T-cell (primary cell): Measurements from ENCODE around the gene ATP5MG. TPM values are rescaled to one million over a fixed set of nuclear protein-coding genes. Genes with fewer than 3 reads are reported as not detected.

Experiments
- ATAC-seq, 4 experiments: fragments of 200-7000 bp in 3 of 4; fragments of 150-1000 bp in 1 of 4; cut with Tn5 transposase; replicated peaks in 1 of 4; 1 replicate in 3 of 4; 2 replicates in 1 of 4; pipeline ENCODE4 v1.10.0; 2021; ENCODE audit warnings: moderate library complexity in 3 of 4, mild to moderate bottlenecking in 2 of 4, moderate number of reproducible peaks in 1 of 4
- CTCF ChIA-PET, 2 donors: fragments of 300-600 bp; sonication (Branson Sonifier 250); formaldehyde crosslinking; loops; one replicate each; lab custom pipeline; 2022; ENCODE audit warnings: antibody characterized with exemption in 2 of 2; lab: Charles Lee
- POLR2A ChIA-PET, 2 donors: fragments of 300-600 bp; sonication (Branson Sonifier 250); formaldehyde crosslinking; loops; one replicate each; lab custom pipeline; 2022; ENCODE audit warnings: antibody characterized with exemption in 2 of 2; lab: Charles Lee
- DNase-seq, 35 experiments: peaks; one replicate each; pipeline versions ENCODE4 v3.0.0 to v3.0.0-alpha.2; 2013 to 2023
- H3K27ac ChIP-seq: one replicate; pipeline ENCODE4 v1.5.1; 2013; ENCODE audit warnings: low read length
- H3K27me3 ChIP-seq, 2 experiments: replicated peaks in 1 of 2; 1 replicate in 1 of 2; 2 replicates in 1 of 2; pipeline versions ENCODE4 v1.6.1 to v1.7.0; 2013; ENCODE audit warnings: low read length in 1 of 2, mixed read lengths in 1 of 2; ENCODE audit not compliant: control insufficient read depth in 2 of 2, insufficient read depth in 2 of 2; ENCODE audit errors: extremely low read depth in 1 of 2
- H3K36me3 ChIP-seq, 2 donors: 1 replicate in 1 of 2; 2 replicates in 1 of 2; pipeline versions ENCODE4 v1.6.1 to v1.7.0; 2013; ENCODE audit warnings: low read length in 1 of 2; ENCODE audit not compliant: control insufficient read depth in 2 of 2, insufficient read depth in 1 of 2; ENCODE audit errors: extremely low read depth in 1 of 2
- H3K4me1 ChIP-seq, 2 experiments: 1 replicate in 1 of 2; 2 replicates in 1 of 2; pipeline versions ENCODE4 v1.6.1 to v1.7.0; 2013; ENCODE audit warnings: low read length in 2 of 2, mixed read lengths in 1 of 2; ENCODE audit not compliant: insufficient read depth in 2 of 2, control insufficient read depth in 1 of 2; ENCODE audit errors: extremely low read depth in 1 of 2
- H3K4me3 ChIP-seq, 2 donors: 1 replicate in 1 of 2; 2 replicates in 1 of 2; pipeline versions ENCODE4 v1.5.1 to v1.7.0; 2013; ENCODE audit warnings: mild to moderate bottlenecking in 2 of 2, low read length in 1 of 2, moderate library complexity in 1 of 2; ENCODE audit not compliant: control insufficient read depth in 1 of 2; ENCODE audit errors: extremely low read depth in 1 of 2
- H3K9me3 ChIP-seq: 2 replicates; pipeline ENCODE4 v1.7.0; 2013
- H3K27ac Mint-ChIP-seq, 2 donors: one replicate each; pipeline ENCODE4 v1.8.0; 2020 to 2021; ENCODE audit warnings: mild to moderate bottlenecking in 2 of 2, mixed read lengths in 2 of 2
- H3K27me3 Mint-ChIP-seq, 2 donors: one replicate each; pipeline ENCODE4 v1.8.0; 2021 to 2022; ENCODE audit warnings: mixed read lengths in 2 of 2
- H3K36me3 Mint-ChIP-seq: one replicate; pipeline ENCODE4 v1.8.0; 2021; ENCODE audit warnings: mixed read lengths
- H3K4me1 Mint-ChIP-seq, 3 donors: one replicate each; pipeline ENCODE4 v1.8.0; 2020 to 2022; ENCODE audit warnings: mixed read lengths in 3 of 3, mild to moderate bottlenecking in 1 of 3
- H3K4me3 Mint-ChIP-seq, 3 donors: one replicate each; pipeline ENCODE4 v1.8.0; 2020 to 2022; ENCODE audit warnings: mild to moderate bottlenecking in 3 of 3, mixed read lengths in 3 of 3, moderate library complexity in 3 of 3
- H3K9me3 Mint-ChIP-seq, 3 donors: one replicate each; pipeline ENCODE4 v1.8.0; 2020 to 2022; ENCODE audit warnings: mixed read lengths in 3 of 3
- WGBS: methylation state at CpG from one replicate; pipeline ENCODE4 v1.1.5; 2013; ENCODE audit warnings: missing lambda C conversion rate; ENCODE audit not compliant: insufficient coverage; 5-methylcytosine and 5-hydroxymethylcytosine counted together
- total RNA-seq, 35 experiments: library from RNA in 6 of 35; stranded (reverse) in 6 of 35; fragments of 120-200 nt in 1 of 35; gene quantifications; one replicate each; pipeline versions ENCODE4 v1.2.1 to v1.2.4 and lab custom pipeline; 2013 to 2026

Gene ATP5MG
- total RNA-seq, 5 donors from 2014 or later (not counting 1 experiment from before 2014, with no cell fraction given) = 140 to 188 (median 172) TPM

DNA sequence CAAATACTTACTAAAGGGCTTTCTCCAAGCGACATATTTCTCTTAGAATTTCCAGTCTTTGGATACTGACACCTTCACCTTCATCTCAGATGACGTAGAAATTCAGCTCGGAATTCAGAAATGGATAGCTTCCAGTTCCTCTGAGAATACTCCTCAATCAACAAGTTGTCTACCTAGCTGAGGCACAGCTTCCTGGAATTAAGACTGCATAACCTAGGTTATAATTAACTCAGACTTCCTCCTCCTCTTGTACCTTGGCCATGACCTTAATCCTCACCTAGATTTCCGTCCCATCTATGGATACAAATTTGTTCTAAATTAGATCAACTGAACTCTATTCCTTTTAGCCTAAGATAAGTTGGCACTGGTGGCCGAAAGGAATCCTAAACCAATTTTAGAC is 17.4 kb downstream of the ATP5MG start:
- H3K4me3 Mint-ChIP-seq = no peak overlapping the region
- Histone ChIP-seq H3K27me3 (no peaks in the 10 kb centered on the region), H3K27ac (no peak overlapping the region), H3K4me3 (no peak overlapping the region), H3K36me3 (peaks cover 0 to 2% of the 10 kb centered on the region in 2 donors), H3K4me1 (no peaks in the 10 kb centered on the region), H3K9me3 (no peaks in the 10 kb centered on the region)
- no peaks in the 10 kb centered on the region for H3K4me1 Mint-ChIP-seq
- WGBS = 93% methylated on average over 3 of the region's 5 CpGs
- H3K36me3 Mint-ChIP-seq = peaks cover 3% of the 10 kb centered on the region
- no peaks in the 10 kb centered on the region for H3K27me3 Mint-ChIP-seq
- DNase-seq (no peak), ATAC-seq (no peak)
- no peak overlapping the region for H3K27ac Mint-ChIP-seq
- ChIA-PET CTCF (no interaction called here), POLR2A (interaction anchor here in 1 of 2 donors (0.6 kb wide), 1 partner anchor 13 kb away, joined by 3 read pairs; no protein-coding TSS in a partner anchor)
- H3K9me3 Mint-ChIP-seq = no peaks in the 10 kb centered on the region

DNA sequence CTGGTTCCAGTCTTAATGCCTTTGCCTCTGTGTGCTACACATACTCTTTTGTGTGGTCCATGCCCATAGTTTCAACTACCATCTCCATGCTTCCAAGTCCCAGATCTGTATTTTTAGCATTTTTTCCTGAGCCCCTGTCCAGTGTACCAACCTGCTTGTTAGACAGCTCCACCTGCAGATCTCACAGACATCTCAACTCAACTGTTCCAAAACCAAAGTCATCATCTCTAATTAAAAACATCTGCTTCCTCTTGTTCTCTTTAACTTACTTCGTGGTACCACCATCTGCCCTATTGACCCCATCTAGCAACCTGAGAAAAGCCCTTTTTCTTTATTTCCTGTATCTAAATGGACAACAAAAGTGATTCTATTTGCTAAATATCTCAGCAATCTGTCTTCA is 26.3 kb downstream of the ATP5MG start:
- ChIA-PET CTCF (interaction anchor here in 1 of 2 donors (0.6 kb wide), 1 partner anchor 1126 kb away, joined by 4 read pairs; no protein-coding TSS in a partner anchor), POLR2A (no interaction called here)
- no peak overlapping the region for H3K4me3 ChIP-seq

DNA sequence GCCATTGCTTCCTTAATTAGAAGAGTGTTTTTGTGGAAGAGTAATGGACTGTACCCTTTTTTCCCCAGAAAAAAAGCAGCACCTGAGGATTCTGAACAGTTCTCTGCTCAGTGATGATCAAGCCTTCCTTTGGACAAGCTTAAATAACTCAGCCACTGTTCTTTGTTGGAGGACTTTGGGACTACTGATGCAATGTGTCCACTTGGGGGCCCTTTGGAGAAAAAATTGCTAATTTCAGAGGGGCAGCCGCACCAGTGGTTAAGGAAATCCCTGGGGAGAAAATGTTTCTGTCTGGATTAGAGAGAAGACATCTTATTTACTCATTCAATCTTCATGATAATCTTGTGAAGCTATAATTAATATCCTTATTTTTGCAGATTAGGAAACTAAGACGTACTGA is 29.6 kb downstream of the ATP5MG start:
- peaks cover 8 to 11% (median 9%) of the 10 kb centered on the region in 3 donors for H3K4me1 Mint-ChIP-seq
- no peak overlapping the region for H3K27ac ChIP-seq
- H3K27ac Mint-ChIP-seq = no peak overlapping the region
- H3K27me3 Mint-ChIP-seq = no peaks in the 10 kb centered on the region
- ATAC-seq (no peak), DNase-seq (no peak)
- ChIA-PET CTCF (interaction anchor here in 1 of 2 donors (0.6 kb wide), 1 partner anchor 522 kb away, joined by 6 read pairs; no protein-coding TSS in a partner anchor), POLR2A (interaction anchor here (0.5 to 0.6 kb wide), 2 partner anchors 21 to 562 kb away, joined by 4 to 11 read pairs; no protein-coding TSS in a partner anchor)
- H3K4me1 ChIP-seq = peaks cover 6 to 15% of the 10 kb centered on the region in 2 experiments
- no peaks in the 10 kb centered on the region for H3K36me3 Mint-ChIP-seq
- H3K4me3 ChIP-seq = no peak overlapping the region
- no peaks in the 10 kb centered on the region for H3K9me3 Mint-ChIP-seq
- no peaks in the 10 kb centered on the region for H3K9me3 ChIP-seq
- WGBS = no CpG with 5 or more reads among the region's 2 CpGs
- no peak overlapping the region for H3K4me3 Mint-ChIP-seq
- H3K36me3 ChIP-seq = no peaks in the 10 kb centered on the region
- no peaks in the 10 kb centered on the region for H3K27me3 ChIP-seq

More for the DNA sequence above, 26.3 kb downstream of the ATP5MG start:
- no peaks in the 10 kb centered on the region for H3K9me3 ChIP-seq
- Mint-ChIP-seq H3K36me3 (no peaks in the 10 kb centered on the region), H3K4me3 (no peak overlapping the region), H3K9me3 (no peaks in the 10 kb centered on the region), H3K4me1 (no peaks in the 10 kb centered on the region), H3K27me3 (no peaks in the 10 kb centered on the region), H3K27ac (no peak overlapping the region)
- no peaks in the 10 kb centered on the region for H3K36me3 ChIP-seq
- no peak overlapping the region for H3K27ac ChIP-seq
- ATAC-seq (no peak), DNase-seq (no peak)
- WGBS = 33% methylated on average over 1 of the region's 1 CpG
- H3K27me3 ChIP-seq = no peaks in the 10 kb centered on the region
- no peaks in the 10 kb centered on the region for H3K4me1 ChIP-seq

DNA sequence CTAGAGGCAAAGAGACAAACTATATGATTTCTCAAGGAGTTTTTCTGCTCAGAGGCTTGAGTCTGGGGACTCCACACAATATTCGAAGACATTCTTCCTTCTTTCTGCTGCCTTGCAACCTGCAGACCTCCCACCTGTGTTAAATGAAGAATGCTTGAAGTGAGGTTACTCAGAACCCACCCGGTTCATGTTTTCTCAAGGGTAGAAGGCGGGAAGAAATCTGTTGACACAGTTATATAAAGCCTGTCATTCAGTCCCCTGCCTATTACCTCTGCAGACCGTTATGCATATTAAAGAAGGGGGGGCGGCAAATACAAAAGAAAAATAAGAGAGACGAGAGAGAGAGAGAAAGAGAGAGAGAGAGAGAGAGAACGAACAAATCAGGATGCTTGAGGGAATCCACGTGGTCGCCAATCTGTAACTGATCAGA is 32.7 kb downstream of the ATP5MG start:
- no peak for ATAC-seq
- no peaks in the 10 kb centered on the region for H3K27me3 ChIP-seq
- Mint-ChIP-seq H3K27ac (peak overlapping the region; percentile 93 to 95), H3K27me3 (no peaks in the 10 kb centered on the region), H3K4me3 (peak overlapping the region; percentile 91 to 92 (median 92)), H3K4me1 (peaks cover 16 to 27% (median 17%) of the 10 kb centered on the region in 3 donors), H3K9me3 (no peaks in the 10 kb centered on the region), H3K36me3 (no peaks in the 10 kb centered on the region)
- no peaks in the 10 kb centered on the region for H3K9me3 ChIP-seq
- H3K4me1 ChIP-seq = peaks cover 15 to 29% of the 10 kb centered on the region in 2 experiments
- no CpG with 5 or more reads among the region's 9 CpGs for WGBS
- ChIA-PET POLR2A (interaction anchor here in 1 of 2 donors (0.6 kb wide), 2 partner anchors 34 to 35 kb away, joined by 3 read pairs; no protein-coding TSS in a partner anchor), CTCF (interaction anchor here in 1 of 2 donors (0.7 kb wide), 1 partner anchor 54 kb away, joined by 3 read pairs; no protein-coding TSS in a partner anchor)
- peak in 5 of 35 experiments; percentile 18 to 73 (median 23) for DNase-seq
- peak overlapping the region; percentile 79 to 96 for H3K4me3 ChIP-seq
- peak overlapping the region; percentile 18 for H3K27ac ChIP-seq
- no peaks in the 10 kb centered on the region for H3K36me3 ChIP-seq

DNA sequence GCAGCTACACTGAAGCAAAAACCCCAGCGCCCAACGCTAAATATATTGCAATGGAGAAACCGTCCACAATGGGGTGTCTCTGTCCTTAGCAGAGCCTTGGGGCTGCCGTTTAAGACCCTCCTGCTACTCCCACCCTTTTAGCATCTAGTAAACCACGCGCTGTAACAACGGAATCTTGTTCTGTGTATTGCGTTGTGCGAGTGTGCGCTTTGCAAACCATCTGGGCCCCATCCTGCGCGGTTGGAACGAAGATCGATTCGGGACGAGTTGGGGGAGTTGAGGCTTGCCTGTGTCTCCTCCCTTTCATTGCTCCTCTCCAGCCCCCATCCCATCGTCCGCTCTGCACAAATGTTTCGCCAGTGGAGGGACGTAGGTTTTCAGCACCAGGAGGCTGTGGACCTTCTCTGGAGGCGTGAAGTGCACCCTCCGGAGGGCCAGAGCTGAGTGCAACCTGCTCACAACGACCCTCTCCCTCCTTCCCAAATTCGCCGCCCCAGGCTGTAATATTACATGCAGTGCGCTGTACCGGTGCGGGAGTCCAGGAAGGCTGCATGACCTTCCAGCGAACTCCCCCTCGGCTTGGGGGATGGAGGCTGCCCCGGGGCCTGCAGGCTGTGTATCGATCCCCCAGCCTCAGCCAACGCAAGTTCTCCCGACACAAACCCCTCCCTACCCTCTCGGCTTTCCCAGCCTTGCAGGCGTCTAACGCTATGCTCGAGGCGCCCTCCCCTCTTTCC is 33.3 kb downstream of the ATP5MG start:
- Histone ChIP-seq H3K36me3 (peaks cover 0 to 1% of the 10 kb centered on the region in 2 donors), H3K9me3 (no peaks in the 10 kb centered on the region), H3K4me1 (peaks cover 21 to 29% of the 10 kb centered on the region in 2 experiments), H3K27me3 (no peaks in the 10 kb centered on the region), H3K4me3 (peak overlapping the region; percentile 79 to 96), H3K27ac (peak overlapping the region; percentile 28)
- POLR2A ChIA-PET = interaction anchor here (0.6 to 1.6 kb wide), 9 partner anchors 9 to 1422 kb away, joined by 3 to 15 read pairs (median 4); partner anchors contain the start of gene UBE4A (in 1 of the 2)
- Mint-ChIP-seq H3K9me3 (no peaks in the 10 kb centered on the region), H3K4me1 (peaks cover 22 to 32% (median 23%) of the 10 kb centered on the region in 3 donors), H3K27ac (peak overlapping the region; percentile 93 to 95), H3K27me3 (no peaks in the 10 kb centered on the region), H3K4me3 (peak overlapping the region; percentile 91 to 92 (median 92)), H3K36me3 (no peaks in the 10 kb centered on the region)
- WGBS = 3% methylated on average over 21 of the region's 39 CpGs
- CTCF ChIA-PET = interaction anchor here (0.6 to 1.4 kb wide), 7 partner anchors 9 to 518 kb away, joined by 3 to 9 read pairs (median 4); no protein-coding TSS in a partner anchor
- ATAC-seq = peak in 2 of 4 experiments; percentile 8 to 15
- DNase-seq = peak in 31 of 35 experiments; percentile 2 to 55 (median 32)
